ENCODE data around the gene MAP3K8.

The MAP3K8 gene

GRCh38 chr10:30433730-30434272, at the start of gene MAP3K8:
TSS of gene MAP3K8 (plus strand) at chr10:30434184. CDS start at chr10:30438939, 4,755 bp downstream.
- DNase-seq (ENCODE audit: low read depth in 4 of 4, low spot score in 1 of 4) = peak; percentile 65 to 83 (median 70)

DNA sequence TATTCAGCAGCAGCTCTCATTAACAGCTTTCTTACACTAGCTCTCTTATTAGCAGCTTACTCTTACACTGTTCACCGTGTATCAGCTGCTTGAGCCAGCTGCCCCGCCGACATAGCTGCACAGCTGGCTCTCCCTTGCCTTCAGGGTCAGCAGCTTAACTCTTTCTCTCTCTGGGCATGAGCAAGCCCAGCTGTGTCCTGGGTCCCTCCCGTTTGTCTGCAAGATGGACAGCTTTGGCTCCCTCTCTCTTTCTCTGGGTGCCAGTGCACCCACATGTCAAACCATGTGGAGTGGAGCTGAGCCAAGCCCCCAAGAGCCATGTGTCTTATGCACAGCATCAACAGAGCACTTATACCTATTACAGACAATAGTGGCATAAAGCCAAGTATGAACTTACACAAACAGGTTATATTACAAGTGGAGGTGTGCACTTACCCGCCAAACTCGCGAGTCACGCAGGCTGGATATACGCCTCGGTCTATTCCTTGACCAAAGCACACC, 49.2 kb upstream of the MAP3K8 start:
- DNase-seq (ENCODE audit: low read depth in 4 of 4, low spot score in 1 of 4) = no peak

GRCh38 chr10:30386801-30387588, 47.0 kb upstream of the MAP3K8 start:
- DNase-seq (ENCODE audit: low read depth in 4 of 4, low spot score in 1 of 4) = no peak

- no peak for DNase-seq (ENCODE audit: low read depth in 4 of 4, low spot score in 1 of 4)
Measured at GRCh38 chr10:30387646-30388243, 46.2 kb upstream of the MAP3K8 start.

DNA sequence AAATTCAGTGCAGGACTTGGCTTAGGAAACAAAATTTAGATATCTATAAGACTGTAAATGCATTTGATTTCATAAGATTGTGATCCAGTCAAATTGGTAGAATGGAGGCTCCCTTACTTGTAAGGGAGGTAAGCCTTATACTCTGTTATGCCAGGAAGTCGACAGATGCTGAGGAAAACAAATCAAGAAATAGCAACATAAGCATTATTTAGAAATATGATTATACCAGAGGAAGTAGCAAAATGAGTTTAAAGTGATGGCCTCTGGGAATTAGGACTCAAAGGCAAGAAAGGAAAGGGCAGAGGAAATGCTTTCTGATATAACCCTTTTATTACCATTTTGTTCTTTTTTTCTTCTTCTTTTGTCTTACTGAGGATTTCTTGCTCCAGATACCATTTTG, 44.4 kb upstream of the MAP3K8 start:
- no peak for DNase-seq (ENCODE audit: low read depth in 4 of 4, low spot score in 1 of 4)

- DNase-seq (ENCODE audit: low read depth in 4 of 4, low spot score in 1 of 4) = no peak
Measured at GRCh38 chr10:30390207-30390606, 43.8 kb upstream of the MAP3K8 start.

GRCh38 chr10:30391266-30391665, 42.7 kb upstream of the MAP3K8 start:
- DNase-seq (ENCODE audit: low read depth in 4 of 4, low spot score in 1 of 4) = no peak

- peak; percentile 58 to 67 (median 59) for DNase-seq (ENCODE audit: low read depth in 4 of 4, low spot score in 1 of 4)
Measured at GRCh38 chr10:30392564-30392990, 41.4 kb upstream of the MAP3K8 start.

GRCh38 chr10:30396293-30396692, 37.7 kb upstream of the MAP3K8 start:
- DNase-seq (ENCODE audit: low read depth in 4 of 4, low spot score in 1 of 4) = no peak

GRCh38 chr10:30396698-30397097, 37.3 kb upstream of the MAP3K8 start:
- DNase-seq (ENCODE audit: low read depth in 4 of 4, low spot score in 1 of 4) = no peak

DNA sequence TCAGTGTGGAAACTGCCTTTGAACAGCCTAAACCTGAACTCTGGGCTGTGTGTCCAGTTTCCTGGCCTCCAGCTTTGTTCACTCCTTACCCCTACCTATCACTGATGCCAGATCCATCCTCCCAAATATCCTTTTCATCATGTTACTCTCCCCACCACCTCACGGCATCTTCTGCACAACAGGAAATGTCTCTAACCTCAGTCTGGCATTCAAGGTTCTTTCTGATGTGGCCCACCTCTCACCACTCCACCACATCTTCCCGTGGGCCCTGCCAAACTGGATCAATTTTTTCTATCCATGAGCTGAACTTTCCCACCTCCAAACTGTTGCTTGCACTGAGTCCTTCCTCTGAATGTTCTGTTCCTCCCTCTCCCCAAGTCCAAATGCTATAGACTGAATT, 35.8 kb upstream of the MAP3K8 start:
- no peak for DNase-seq (ENCODE audit: low read depth in 4 of 4, low spot score in 1 of 4)

GRCh38 chr10:30398788-30399187, 35.2 kb upstream of the MAP3K8 start:
- no peak for DNase-seq (ENCODE audit: low read depth in 4 of 4, low spot score in 1 of 4)

- DNase-seq (ENCODE audit: low read depth in 4 of 4, low spot score in 1 of 4) = no peak
Measured at GRCh38 chr10:30403494-30403893, 30.5 kb upstream of the MAP3K8 start.

GRCh38 chr10:30404540-30404939, 29.4 kb upstream of the MAP3K8 start:
- no peak for DNase-seq (ENCODE audit: low read depth in 4 of 4, low spot score in 1 of 4)

DNA sequence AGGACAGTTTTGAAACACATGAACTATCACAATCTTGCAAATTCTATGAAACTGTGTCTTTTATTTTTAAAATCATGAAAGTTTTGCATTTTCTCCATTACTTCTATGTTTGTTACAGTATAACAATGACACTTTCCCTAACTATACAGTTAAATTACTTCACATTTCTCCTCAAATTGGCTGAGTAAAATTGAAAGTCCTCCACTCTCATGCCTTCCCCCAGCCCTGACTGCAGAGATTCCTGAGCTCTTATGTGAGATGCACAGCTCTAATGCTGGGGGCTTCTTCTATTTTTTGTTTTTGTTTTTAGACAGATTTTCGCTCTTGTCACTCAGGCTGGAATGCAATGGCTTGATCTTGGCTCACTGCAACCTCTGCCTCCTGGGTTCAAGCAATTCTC, 22.7 kb upstream of the MAP3K8 start:
- DNase-seq (ENCODE audit: low read depth in 4 of 4, low spot score in 1 of 4) = no peak

DNA sequence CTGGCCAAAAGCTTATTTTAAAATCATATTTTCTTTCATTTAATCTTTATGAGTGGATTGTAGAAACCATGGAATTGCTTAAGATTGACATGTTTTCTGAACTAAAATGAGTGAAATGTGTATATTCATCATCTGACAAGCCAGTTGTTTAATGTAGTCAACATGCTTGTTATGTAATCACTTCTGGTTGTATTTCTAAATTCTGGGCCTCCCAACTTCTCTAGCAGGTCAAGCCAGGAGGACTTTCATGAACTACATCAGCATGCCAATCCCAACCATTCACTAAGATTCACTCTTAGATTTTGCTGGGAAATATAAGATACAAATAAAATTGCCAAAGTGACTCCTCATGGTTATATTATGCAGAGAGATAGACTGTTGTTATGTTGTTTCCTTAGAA, 21.1 kb upstream of the MAP3K8 start:
- no peak for DNase-seq (ENCODE audit: low read depth in 4 of 4, low spot score in 1 of 4)

DNA sequence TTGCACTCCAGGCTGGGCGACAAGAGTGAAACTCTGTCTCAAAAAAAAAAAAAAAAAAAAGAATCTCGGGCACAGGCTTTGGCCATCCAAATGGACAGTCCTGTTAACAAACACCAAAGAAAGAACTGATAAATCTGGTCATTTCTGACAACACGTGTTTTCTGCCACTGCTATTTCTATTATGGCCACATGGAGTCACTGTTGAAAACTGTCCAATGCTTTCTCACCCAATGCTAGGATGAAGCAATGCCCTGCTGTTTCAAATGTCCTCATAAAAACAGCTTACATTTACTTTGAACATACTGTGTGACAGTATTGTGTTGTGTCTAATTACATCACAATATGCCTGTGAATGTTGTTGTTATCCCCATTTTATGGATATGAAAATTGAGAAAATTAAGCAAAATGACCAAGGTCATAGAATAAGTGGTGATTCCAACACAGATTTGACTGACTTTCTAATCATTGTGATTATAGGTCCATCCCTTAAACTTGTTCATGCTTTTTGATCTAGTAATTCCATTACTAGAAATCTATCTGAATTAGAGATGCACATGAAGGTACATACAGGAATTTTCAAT, 19.9 kb upstream of the MAP3K8 start:
- no peak for DNase-seq (ENCODE audit: low read depth in 4 of 4, low spot score in 1 of 4)

- no peak for DNase-seq (ENCODE audit: low read depth in 4 of 4, low spot score in 1 of 4)
Measured at GRCh38 chr10:30415593-30415992, 18.4 kb upstream of the MAP3K8 start.

DNA sequence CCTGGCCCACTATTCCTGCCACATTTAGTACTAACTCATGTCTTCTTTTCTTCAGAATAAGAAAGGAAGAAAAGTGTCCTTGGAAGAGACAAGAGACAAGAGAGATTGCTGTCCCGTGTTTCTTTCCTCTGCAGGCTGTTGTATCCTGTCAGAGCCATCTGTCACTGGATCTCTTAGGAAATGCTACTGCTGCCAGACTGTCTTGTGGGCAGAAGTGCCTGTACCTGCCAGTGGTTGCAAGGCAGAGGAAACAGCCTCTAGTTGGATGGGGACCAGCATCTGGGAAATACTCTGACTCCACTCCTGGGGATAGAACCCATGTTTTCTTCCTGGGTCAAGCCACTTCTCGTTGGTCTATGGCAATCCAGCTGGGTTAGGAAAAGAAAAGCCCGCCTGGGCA, 16.7 kb upstream of the MAP3K8 start:
- DNase-seq (ENCODE audit: low read depth in 4 of 4, low spot score in 1 of 4) = no peak

DNA sequence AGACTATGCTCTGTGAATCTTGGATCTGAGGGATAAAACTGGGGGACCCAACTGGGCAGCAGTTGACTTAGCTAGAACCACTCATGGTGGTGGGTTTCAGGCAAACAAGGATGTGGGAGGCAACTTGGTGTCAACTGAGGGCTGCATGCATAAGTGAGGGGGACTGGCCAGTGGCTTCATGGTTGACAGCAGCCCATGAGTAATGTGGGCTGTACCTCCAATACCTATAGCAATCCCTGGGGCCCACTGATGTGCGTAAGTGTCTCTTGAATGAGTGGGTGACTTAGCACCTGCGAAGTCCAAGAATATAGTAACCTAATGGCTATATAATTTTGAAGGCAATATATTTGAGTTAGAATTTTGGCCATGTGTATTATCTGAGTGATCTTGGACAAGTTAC, 13.7 kb upstream of the MAP3K8 start:
- no peak for DNase-seq (ENCODE audit: low read depth in 4 of 4, low spot score in 1 of 4)

- no peak for DNase-seq (ENCODE audit: low read depth in 4 of 4, low spot score in 1 of 4)
Measured at GRCh38 chr10:30420766-30421165, 13.2 kb upstream of the MAP3K8 start.

- DNase-seq (ENCODE audit: low read depth in 4 of 4, low spot score in 1 of 4) = no peak
Measured at GRCh38 chr10:30422151-30422695, 11.8 kb upstream of the MAP3K8 start.

Measured in stimulated activated CD4-positive, alpha-beta T cell treated with anti-CD3 and anti-CD28 coated beads, Interleukin-1b, Interleukin-23, amount 100 ng/mL, for 24 hours (primary cell).